GM21619 (cell line): ENCODE data around the gene ATP2A3.

Experiments used
- ATAC-seq: cut with Tn5 transposase; IDR thresholded peaks from one replicate; pipeline ENCODE4 v1.9.1; 2021; ENCODE audit not compliant: unreplicated experiment

ATP2A3 gene

GRCh38 chr17:3964203-3965117 lies at the start of gene ATP2A3:
Gene ATP2A3 (minus strand): TSS chr17:3964437. CDS start chr17:3964291, 146 bp downstream.
- peak; percentile 42 for ATAC-seq

- ATAC-seq: no peak
These were observed 46.5 kb upstream of the ATP2A3 start for GRCh38 chr17:4010754-4011153.

- no peak for ATAC-seq
These were observed 45.0 kb upstream of the ATP2A3 start for GRCh38 chr17:4009186-4009785.

GRCh38 chr17:4008441-4009185 lies 44.4 kb upstream of the ATP2A3 start:
- no peak for ATAC-seq

- no peak for ATAC-seq
These were observed 43.8 kb upstream of the ATP2A3 start for GRCh38 chr17:4008082-4008435.

- no peak for ATAC-seq
These were observed 43.3 kb upstream of the ATP2A3 start for GRCh38 chr17:4007346-4008081.

- ATAC-seq: no peak
These were observed 42.5 kb upstream of the ATP2A3 start for GRCh38 chr17:4006745-4007211.

GRCh38 chr17:4006165-4006589 lies 41.9 kb upstream of the ATP2A3 start:
- no peak for ATAC-seq

- no peak for ATAC-seq
These were observed 41.3 kb upstream of the ATP2A3 start for GRCh38 chr17:4005296-4006164.

- no peak for ATAC-seq
These were observed 40.5 kb upstream of the ATP2A3 start for GRCh38 chr17:4004517-4005295.

GRCh38 chr17:4003501-4004421 lies 39.5 kb upstream of the ATP2A3 start:
- ATAC-seq: no peak

GRCh38 chr17:4003131-4003500 lies 38.9 kb upstream of the ATP2A3 start:
- no peak for ATAC-seq

- no peak for ATAC-seq
These were observed 36.9 kb upstream of the ATP2A3 start for GRCh38 chr17:4001048-4001590.

- ATAC-seq: no peak
These were observed 34.2 kb upstream of the ATP2A3 start for GRCh38 chr17:3998436-3998835.

GRCh38 chr17:3995067-3995466 lies 30.8 kb upstream of the ATP2A3 start:
- ATAC-seq: no peak

- no peak for ATAC-seq
These were observed 30.0 kb upstream of the ATP2A3 start for GRCh38 chr17:3994221-3994576.

GRCh38 chr17:3993493-3994220 lies 29.4 kb upstream of the ATP2A3 start:
- no peak for ATAC-seq
